Measurements from ENCODE around the gene THSD4.

THSD4 gene

GRCh38 chr15:71469413-71469812 lies 354.1 kb downstream of the THSD4 start:
- no peak for TF ChIP-seq CTCF (IDR thresholded peaks at IDR 0.05; ENCODE audit: extremely low read depth, missing control alignments)
- DNase-seq (ENCODE audit: low spot score) = no peak

- peak; percentile 9 for DNase-seq (ENCODE audit: low spot score)
- TF ChIP-seq CTCF (IDR thresholded peaks at IDR 0.05; ENCODE audit: extremely low read depth, missing control alignments) = no peak
Measured at GRCh38 chr15:71471347-71471746, 356.1 kb downstream of the THSD4 start.

GRCh38 chr15:71472566-71472965 lies 357.3 kb downstream of the THSD4 start:
- no peak for TF ChIP-seq CTCF (IDR thresholded peaks at IDR 0.05; ENCODE audit: extremely low read depth, missing control alignments)

GRCh38 chr15:71473751-71474150 lies 358.5 kb downstream of the THSD4 start:
- no peak for TF ChIP-seq CTCF (IDR thresholded peaks at IDR 0.05; ENCODE audit: extremely low read depth, missing control alignments)
- DNase-seq (ENCODE audit: low spot score) = no peak

More at GRCh38 chr15:71472566-71472965, 357.3 kb downstream of the THSD4 start:
- DNase-seq (ENCODE audit: low spot score) = no peak

- no peak for TF ChIP-seq CTCF (IDR thresholded peaks at IDR 0.05; ENCODE audit: extremely low read depth, missing control alignments)
Measured at GRCh38 chr15:71476823-71477222, 361.6 kb downstream of the THSD4 start.

GRCh38 chr15:71480556-71480955 lies 365.3 kb downstream of the THSD4 start:
- no peak for DNase-seq (ENCODE audit: low spot score)
- TF ChIP-seq CTCF (IDR thresholded peaks at IDR 0.05; ENCODE audit: extremely low read depth, missing control alignments) = no peak

More at GRCh38 chr15:71476823-71477222, 361.6 kb downstream of the THSD4 start:
- no peak for DNase-seq (ENCODE audit: low spot score)

- no peak for TF ChIP-seq CTCF (IDR thresholded peaks at IDR 0.05; ENCODE audit: extremely low read depth, missing control alignments)
Measured at GRCh38 chr15:71484080-71484479, 368.8 kb downstream of the THSD4 start.

More at GRCh38 chr15:71484080-71484479, 368.8 kb downstream of the THSD4 start:
- DNase-seq (ENCODE audit: low spot score) = no peak

All from GM20000 (cell line).